Left colon (tissue), 2 donors: Measurements from ENCODE around the gene KLF17. TPM values are rescaled to one million over a fixed set of nuclear protein-coding genes. Genes with fewer than 3 reads are reported as not detected.

Source experiments
- ATAC-seq: fragments of 200-7000 bp; cut with Tn5 transposase; one replicate; pipeline ENCODE4 v1.9.1; 2020; ENCODE audit warnings: mild to moderate bottlenecking, moderate library complexity
- DNase-seq, 2 donors: peaks; one replicate each; pipeline ENCODE4 v3.0.0-alpha.2; 2020
- intact Hi-C, 2 donors: fragments of 100-400 bp; cut with DNase I in 1 of 2; cut with micrococcal nuclease in 1 of 2; formaldehyde crosslinking; loops; one replicate each; pipeline versions ENCODE4 v1.11.2 to v1.14.0; 2022; cut with DNase I, micrococcal nuclease
- long read RNA-seq: library from polyadenylated mRNA; unstranded; transcript quantifications from one replicate; pipeline ENCODE4 v2.0.0, GENCODE V29; 2021
- total RNA-seq, 2 donors: library from RNA; stranded (reverse); fragmentation: NEBNext Ultra II Directional; extraction: Animal tissue kit (Norgen Biotek cat#: 25700); gene quantifications; one replicate each; pipeline ENCODE4 v1.2.1, GENCODE V29; 2021
- donor health status: DM: no; HTN: no; CAD: no.
- donor health status: DM: yes; HTN: yes; CAD: no.

KLF17 gene, protein sequence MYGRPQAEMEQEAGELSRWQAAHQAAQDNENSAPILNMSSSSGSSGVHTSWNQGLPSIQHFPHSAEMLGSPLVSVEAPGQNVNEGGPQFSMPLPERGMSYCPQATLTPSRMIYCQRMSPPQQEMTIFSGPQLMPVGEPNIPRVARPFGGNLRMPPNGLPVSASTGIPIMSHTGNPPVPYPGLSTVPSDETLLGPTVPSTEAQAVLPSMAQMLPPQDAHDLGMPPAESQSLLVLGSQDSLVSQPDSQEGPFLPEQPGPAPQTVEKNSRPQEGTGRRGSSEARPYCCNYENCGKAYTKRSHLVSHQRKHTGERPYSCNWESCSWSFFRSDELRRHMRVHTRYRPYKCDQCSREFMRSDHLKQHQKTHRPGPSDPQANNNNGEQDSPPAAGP
- total RNA-seq: under 1 TPM in 1 of 2 donors, not detected in 1; 0.11 TPM
- long read RNA-seq: 0 reads

DNA sequence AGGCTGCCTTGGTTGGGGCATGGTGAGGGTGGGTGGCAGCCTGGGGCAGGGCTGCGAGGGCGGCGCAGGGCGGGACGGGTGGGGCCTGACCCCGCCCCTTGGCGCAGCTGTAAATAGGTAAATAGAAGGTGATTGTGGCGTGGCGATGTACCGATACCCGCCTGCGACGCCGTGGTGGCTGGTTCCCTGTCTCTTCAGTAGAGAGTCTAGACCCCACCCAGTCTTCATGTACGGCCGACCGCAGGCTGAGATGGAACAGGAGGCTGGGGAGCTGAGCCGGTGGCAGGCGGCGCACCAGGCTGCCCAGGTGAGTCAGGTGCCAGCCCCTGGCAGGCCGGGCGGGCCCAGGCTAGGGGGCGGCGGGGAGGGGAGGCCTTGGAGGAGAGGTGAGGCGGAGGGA, at the start of gene KLF17:
TSS of gene KLF17 (plus strand) at position 140 of the 400 bp plus-strand sequence. CDS start at position 227, 87 bp downstream.
- ATAC-seq (no peak), DNase-seq (no peak)
- intact Hi-C loops: no loop called here

DNA sequence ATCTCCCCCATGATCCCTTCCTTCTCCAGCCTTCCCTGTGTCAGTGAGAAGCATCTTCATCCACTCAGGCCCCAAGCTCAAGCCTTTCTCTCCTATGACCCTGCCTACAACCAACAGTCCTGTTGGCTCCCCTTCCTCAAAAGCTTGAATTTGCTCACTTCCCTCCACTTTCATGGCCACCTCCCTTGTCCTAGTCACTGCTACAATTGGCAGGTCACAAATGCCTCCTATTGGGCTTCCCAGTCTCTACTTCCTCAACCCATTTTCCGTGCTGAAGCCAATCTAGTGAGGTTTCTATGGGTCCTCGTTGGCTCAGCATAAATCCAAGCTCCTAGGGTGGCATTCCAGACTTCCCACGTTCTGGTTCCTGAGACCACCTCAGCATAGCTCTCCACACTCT, 47.2 kb upstream of the KLF17 start:
- intact Hi-C loops: no loop called here
- ATAC-seq (no peak), DNase-seq (no peak)

DNA sequence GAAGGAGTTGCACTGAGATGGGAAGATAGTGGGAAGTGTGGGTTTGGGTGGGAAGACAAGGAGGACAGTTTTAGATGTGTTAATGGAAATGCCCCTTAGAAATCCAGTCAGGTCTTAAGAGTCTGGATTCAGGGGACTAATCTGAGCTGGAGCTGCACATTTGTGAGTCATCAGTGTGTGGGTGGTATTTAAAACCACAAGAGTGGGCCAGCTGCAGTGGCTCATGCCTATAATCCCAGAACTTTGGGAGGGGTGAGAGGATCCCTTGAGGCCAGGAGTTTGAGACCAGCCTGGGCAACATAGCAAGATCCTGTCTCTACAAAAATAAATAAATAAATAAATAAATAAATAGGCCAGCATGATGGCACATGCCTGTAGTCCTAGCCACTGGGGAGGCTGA, 46.4 kb upstream of the KLF17 start:
- DNase-seq (no peak), ATAC-seq (no peak)
- intact Hi-C loops: no loop called here

DNA sequence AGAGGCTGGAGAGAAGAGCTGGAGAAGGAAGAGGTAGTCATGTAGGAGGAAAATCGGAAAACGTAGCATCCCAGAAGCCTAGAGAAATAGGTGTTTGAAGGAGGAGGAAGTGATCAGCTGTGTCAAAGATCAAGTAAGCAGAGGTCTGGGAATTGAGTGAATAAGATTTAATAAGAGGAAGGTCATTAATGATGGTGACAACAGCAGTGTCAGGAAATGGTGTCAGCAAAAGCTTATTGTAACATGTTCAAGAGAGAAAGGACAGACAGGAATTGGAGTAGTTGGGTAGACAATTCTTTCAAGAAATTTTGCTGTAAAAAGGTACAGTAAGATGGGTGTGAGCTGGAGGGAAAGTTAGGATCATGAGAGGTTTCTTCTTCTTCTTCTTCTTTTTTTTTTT, 45.8 kb upstream of the KLF17 start:
- ATAC-seq (no peak), DNase-seq (no peak)
- intact Hi-C loops: no loop called here

DNA sequence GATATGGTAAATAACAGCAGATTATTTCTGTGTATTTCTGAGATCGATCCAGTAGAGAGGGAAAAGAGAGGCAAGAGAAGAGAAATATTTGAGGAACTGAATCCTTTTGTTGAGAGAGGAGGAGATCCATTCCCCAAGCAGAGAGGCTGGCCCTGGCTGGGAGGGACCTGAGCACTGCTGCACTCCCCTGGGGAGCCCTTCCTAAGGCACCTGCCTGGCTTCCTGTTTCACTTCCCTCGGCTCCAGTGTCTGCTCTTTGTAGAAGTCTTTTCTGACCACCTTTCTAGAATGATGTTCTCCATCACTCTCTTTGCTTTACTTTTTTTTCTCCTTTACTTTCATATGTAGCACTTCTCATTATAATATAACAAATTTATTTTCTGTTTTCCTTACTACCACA, 45.1 kb upstream of the KLF17 start:
- DNase-seq: no peak
- intact Hi-C loops: no loop called here

DNA sequence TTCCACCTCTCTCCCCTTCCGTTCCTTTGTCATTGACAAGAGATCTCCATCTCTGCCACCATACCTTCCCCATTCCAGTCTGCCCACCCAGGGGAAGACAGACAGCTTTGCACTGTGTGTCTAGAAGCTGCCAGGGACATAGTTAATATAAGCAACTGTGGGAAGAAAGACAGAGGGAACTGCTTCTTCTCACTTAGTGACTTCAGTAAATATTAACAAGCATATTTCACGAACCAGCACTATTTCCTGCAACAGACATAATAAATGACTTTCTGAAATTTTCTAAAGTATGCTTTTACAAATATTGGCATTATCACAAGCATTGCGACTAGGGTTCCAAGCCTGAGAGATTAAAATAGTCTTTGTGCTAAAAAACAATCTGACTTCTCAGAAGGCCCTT, 44.2 kb upstream of the KLF17 start:
- DNase-seq (no peak), ATAC-seq (no peak)
- intact Hi-C loops: no loop called here

More for the DNA sequence above, 45.1 kb upstream of the KLF17 start:
- ATAC-seq: no peak

DNA sequence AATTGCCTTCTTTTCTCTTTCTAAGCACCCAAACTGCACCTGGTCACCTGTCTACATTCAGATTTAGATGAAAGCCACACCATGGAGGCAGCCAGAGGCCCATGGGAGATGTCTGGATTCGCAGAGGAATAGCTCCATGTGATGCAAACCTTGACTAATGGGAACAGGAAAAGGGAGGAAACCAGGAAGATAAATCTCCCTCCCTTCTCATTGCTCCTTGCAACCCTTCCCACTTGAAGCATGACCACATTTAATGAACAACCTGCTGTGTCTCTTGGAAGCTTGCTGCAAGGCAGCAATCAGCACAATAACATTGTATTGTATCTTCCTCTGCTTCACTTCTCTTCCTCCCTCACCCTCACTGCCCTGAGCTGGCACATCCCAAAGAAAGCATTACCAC, 42.6 kb upstream of the KLF17 start:
- DNase-seq (no peak), ATAC-seq (peak; percentile 65)
- intact Hi-C loops: no loop called here

DNA sequence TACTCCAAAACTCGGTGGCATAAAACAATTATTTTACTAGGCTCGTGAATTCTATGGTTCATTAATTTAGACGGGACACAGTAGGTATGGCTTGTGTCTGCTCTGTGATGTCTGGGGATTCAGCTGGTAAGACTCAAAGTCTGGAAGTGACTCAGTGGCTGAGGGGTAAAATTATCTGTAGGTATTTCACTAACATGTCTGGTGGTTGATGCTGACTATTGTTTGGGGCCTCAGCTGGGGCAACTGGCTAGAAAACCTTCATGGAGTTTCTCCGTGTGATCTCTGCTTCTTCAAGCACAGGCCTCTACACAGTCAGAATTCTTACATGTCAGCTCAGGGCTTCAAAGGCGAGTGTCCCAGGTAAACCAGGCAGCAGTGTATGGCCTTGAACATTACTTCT, 41.2 kb upstream of the KLF17 start:
- intact Hi-C loops: no loop called here
- ATAC-seq (peak; percentile 20), DNase-seq (no peak)

DNA sequence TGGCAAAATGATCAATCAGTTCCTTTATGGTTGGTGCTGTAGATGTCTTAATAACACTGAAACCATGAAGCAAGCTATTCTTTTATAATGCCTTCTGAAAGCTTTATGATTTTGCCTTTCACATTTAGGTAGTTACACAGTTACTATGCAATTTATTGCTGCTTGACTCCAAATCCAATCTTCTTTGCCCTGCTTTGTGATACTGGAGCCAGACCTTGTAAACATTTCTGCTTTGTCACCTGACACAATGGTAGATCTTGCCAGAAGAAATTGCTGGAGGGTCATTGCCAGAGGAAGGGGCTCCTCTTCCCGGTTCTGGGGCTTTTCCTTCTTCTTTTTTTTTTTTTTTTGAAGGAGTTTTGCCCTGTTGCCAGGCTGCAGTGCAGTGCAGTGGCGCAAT, 40.5 kb upstream of the KLF17 start:
- DNase-seq: no peak
- ATAC-seq: peak; percentile 83
- intact Hi-C loops: no loop called here

DNA sequence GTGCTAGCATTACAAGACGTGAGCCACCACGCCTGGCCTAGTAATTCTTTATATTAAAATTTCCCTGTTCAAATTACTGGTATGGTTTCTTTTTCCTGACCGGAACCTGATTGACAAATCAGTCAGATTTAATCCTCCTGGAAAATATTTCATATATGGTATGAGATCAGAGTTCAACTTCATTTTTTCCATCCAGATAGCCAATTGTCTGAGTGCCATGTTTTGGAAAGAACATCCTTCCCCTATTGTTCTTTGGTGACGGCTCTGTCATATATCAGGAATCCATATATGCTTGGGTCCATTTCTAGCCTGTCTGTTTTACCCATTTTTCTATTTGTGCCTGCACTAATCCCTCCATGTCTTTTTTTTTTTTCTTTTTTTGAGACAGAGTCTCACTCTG, 39.1 kb upstream of the KLF17 start:
- no peak for DNase-seq
- intact Hi-C loops: no loop called here
- ATAC-seq: no peak

DNA sequence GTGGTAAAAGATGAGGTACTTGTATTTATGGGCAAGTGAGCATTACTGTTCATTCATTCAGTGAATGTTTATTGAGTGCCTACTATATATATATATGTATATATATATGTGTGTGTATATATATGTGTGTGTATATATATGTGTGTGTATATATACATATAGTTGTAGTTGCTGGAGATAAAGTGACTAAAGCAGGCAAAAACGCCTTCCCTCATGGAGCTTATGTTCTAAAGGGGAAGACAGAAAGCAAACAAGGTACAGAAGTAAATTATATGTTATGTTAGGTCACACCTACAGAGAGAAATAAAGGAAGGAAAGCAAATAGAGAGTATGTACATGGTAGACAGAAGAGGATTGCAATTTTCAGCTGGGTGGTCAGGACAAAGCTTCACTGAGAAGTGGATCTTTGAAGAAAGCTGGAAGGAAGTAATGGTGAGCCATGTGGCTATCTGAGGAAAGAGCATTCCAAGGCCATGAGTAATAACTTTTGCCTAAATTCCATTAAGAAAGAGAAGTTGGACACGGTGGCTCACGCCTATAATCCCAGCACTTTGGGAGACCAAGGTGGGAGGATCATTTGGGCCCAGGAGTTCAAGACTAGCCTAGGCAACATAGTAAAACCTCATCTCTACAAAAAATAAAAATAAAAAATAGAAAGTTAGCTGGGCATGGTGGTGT, 33.5 kb upstream of the KLF17 start:
- DNase-seq (no peak), ATAC-seq (no peak)
- intact Hi-C loops: no loop called here

DNA sequence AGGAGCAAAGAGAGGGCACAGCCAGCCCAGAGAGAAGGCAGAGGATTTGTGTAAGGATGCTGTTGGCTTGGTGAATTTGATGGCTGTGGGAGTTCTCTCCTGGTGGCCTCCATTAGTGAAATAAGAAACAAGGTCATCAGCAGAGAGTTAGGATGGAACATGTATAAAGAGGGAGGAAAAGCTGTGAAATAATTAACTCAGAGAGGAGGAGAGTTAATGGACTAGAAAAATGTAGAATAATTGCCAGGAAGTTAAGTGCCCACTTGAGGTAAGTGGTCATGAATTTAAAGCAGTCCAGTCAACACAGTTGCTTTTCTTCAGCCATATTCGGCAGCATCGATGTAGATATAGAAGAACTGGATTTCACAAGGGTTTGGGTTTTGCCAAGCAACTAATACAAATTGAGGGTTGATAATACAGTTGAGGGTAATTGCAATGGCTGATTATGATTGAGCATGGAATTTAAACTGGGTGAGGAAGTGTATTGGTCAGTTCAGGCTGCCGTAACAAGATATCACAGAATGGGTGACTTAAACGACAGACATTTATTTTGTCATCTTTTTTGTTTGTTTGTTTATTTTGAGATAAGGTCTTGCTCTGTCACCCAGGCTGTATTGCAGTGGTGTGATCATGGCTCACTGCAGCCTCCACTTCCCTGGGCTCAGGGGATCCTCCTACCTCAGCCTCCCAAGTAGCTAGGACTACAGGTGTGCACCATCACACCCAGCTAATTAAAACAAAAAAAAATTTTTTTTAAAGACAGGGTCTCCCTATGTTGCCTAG, 31.7 kb upstream of the KLF17 start:
- intact Hi-C loops: no loop called here
- DNase-seq: no peak
- no peak for ATAC-seq

DNA sequence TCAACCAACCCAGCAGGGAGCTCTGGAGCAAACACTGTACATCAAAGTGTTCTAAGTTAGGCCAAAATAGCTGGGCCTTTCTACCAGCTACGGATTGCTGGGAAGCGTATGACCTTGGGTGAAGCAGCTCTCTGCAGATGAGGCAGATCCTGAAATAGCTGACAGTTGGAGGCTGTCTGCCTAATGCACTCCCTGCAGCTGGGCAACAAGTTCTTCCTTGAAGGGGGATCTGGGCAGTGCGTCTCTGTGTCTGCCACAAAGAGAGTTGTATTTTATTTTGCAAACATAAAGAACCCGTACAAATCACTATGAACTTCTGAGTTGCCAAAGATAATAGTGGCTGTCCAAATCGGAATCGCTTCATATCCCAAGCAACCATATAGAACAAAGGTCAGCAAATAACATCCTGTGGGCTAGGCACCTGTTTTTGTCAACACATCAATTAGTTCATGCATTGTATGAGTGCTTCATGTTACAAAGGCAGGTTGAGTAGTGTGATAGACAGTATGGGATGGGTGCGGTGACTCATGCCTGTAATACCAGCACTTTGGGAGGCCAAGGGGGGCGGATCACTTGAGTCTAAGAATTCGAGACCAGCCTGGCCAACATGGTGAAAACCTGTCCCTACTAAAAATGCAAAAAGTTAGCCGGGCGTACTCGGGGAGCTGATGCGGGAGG, 29.1 kb upstream of the KLF17 start:
- DNase-seq (no peak), ATAC-seq (peak; percentile 61)
- intact Hi-C loops: no loop called here

DNA sequence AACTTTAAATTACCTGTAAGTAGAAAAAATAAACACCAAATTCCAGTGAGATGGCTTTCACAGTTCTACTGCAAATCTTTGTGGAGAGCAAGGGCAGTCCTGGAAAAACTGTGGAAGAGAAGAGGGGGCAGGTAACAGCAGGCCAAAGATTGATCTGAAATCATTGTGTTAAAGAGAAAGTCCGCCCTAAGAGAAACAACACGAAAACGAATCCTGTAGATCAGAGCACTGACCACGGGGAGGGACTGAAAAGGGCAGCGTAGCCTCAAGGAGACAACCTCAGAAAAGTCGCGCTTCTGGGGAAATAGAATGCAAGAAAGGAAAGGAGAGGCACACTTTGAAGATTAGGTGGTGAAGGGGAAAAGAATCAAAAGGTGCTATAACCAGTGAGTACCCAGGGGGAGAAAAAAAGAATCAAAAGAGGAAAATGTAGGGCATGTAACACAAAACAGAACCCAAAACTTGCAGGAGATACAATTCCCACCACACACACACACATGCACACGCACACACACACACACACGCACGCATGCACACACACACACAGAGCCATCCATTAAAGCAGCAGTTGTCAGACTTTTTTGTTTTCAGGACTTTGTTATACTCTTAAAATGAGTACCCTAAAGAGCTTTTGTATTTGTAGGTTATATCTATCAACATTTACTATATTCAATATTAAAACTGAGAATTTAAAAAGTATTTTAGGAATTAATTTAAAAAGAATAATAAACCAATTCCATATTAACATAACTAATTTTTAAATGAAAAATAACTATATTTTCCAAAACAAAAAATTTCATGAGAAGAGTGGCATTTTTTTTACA, 28.0 kb upstream of the KLF17 start:
- intact Hi-C loops: no loop called here
- no peak for ATAC-seq
- DNase-seq: no peak

DNA sequence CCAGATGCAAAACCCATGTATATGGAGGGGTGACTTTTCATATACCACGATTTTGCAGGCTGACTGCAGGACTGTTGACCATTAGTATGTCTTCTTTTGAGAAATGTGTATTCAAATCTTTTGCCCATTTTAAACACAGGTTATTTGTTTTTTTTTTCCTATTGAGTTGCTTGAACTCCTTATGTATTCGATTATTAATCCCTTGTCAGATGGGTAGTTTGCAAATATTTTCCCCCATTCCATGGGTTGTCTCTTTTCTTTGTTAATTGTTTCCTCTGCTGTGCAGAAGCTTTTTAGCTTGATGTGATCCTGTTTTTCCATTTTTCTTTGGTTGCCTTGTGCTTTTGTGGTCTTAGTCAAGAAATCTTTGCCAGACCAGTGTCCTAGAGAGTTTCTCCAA, 24.6 kb upstream of the KLF17 start:
- no peak for DNase-seq
- ATAC-seq: no peak
- intact Hi-C loops: no loop called here

DNA sequence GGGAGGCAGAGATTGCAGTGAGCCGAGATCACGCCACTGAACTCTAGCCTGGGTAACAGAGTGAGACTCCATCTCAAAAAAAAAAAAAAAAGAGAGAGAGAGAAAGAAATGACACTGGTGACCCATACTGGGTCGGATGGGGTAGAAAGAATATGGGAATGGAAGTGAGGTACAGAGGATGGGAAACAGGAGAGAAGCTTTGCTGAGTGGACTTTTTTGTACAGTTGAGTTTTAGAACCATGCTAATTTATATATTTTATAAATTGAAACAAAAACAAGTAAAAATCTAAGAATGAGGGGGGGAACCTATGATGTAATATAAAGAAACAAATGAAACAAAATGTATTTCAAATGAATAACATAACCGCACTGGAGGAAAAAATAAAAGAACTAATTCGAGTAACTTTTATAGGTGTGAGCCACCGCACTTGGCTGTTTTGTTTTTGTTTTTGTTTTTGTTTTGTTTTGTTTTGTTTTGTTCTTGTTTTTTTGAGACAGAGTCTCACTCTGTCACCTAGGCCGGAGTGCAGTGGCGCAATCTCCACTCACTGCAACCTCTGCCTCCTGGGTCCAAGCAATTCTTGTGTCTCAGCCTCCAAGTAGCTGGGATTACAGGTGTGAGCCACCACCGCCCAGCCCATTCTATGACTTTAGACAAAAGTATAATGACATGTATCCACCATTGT, 18.3 kb upstream of the KLF17 start:
- DNase-seq (no peak), ATAC-seq (no peak)
- intact Hi-C loops: no loop called here

DNA sequence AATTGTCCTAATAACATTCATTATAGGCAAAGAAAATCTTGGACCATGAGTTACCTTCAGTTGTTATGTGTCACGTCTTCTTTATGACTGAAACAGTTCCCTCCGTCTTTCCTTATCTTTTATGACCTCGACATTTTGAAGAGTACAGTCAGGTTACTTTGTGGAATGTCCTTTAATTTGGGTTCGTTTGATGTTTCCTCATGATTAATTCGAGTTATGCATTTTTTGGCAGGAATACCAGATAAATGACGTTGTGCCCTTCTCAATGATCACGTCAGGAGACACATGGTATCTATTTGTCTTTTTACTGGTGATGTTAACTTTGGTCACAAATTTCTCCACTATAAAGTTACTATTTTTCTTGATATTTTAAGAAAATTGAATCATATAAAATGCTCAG, 17.3 kb upstream of the KLF17 start:
- intact Hi-C loops: no loop called here
- ATAC-seq: no peak
- no peak for DNase-seq
